ENCODE data around the gene ADGRF1.
"Not testable (repeated sequence)": the region's sequence is repeated elsewhere in the genome, so short reads cannot be mapped to it uniquely, and the experiment has no call there.

The ADGRF1 gene

GRCh38 chr6:46990818-46991510 lies 51.2 kb downstream of the ADGRF1 start:
- H3K36me3 ChIP-seq (ENCODE audit: control insufficient read depth, insufficient read depth, low read length); H3K9me3 ChIP-seq (ENCODE audit: control insufficient read depth, low read length); H3K4me3 ChIP-seq (ENCODE audit: insufficient read depth, low read depth, low read length, poor library complexity, severe bottlenecking); H3K27me3 ChIP-seq (replicated peaks; ENCODE audit: control insufficient read depth, insufficient read depth, low read length, poor library complexity, severe bottlenecking); DNase-seq; H3K4me1 ChIP-seq (ENCODE audit: control insufficient read depth, insufficient read depth, low read length, poor library complexity, severe bottlenecking); H3K27ac ChIP-seq (ENCODE audit: insufficient read depth, low read length, poor library complexity, severe bottlenecking): not testable (repeated sequence)

GRCh38 chr6:46990031-46990644 lies 52.0 kb downstream of the ADGRF1 start:
- Histone ChIP-seq H3K9me3 (ENCODE audit: control insufficient read depth, low read length) (no peaks in the 10 kb centered on the region), H3K27me3 (replicated peaks; ENCODE audit: control insufficient read depth, insufficient read depth, low read length, poor library complexity, severe bottlenecking) (no peaks in the 10 kb centered on the region), H3K4me3 (ENCODE audit: insufficient read depth, low read depth, low read length, poor library complexity, severe bottlenecking) (no peak overlapping the region), H3K4me1 (ENCODE audit: control insufficient read depth, insufficient read depth, low read length, poor library complexity, severe bottlenecking) (no peaks in the 10 kb centered on the region), H3K27ac (ENCODE audit: insufficient read depth, low read length, poor library complexity, severe bottlenecking) (no peak overlapping the region), H3K36me3 (ENCODE audit: control insufficient read depth, insufficient read depth, low read length) (no peaks in the 10 kb centered on the region)
- no peak for DNase-seq

GRCh38 chr6:46989398-46989797 lies 52.7 kb downstream of the ADGRF1 start:
- H3K4me1 ChIP-seq (ENCODE audit: control insufficient read depth, insufficient read depth, low read length, poor library complexity, severe bottlenecking): no peaks in the 10 kb centered on the region
- H3K36me3 ChIP-seq (ENCODE audit: control insufficient read depth, insufficient read depth, low read length): no peaks in the 10 kb centered on the region
- DNase-seq: no peak
- H3K4me3 ChIP-seq (ENCODE audit: insufficient read depth, low read depth, low read length, poor library complexity, severe bottlenecking): no peak overlapping the region
- H3K27me3 ChIP-seq (replicated peaks; ENCODE audit: control insufficient read depth, insufficient read depth, low read length, poor library complexity, severe bottlenecking): no peaks in the 10 kb centered on the region
- no peaks in the 10 kb centered on the region for H3K9me3 ChIP-seq (ENCODE audit: control insufficient read depth, low read length)
- H3K27ac ChIP-seq (ENCODE audit: insufficient read depth, low read length, poor library complexity, severe bottlenecking): no peak overlapping the region

- no peak overlapping the region for H3K4me3 ChIP-seq (ENCODE audit: insufficient read depth, low read depth, low read length, poor library complexity, severe bottlenecking)
- H3K9me3 ChIP-seq (ENCODE audit: control insufficient read depth, low read length): no peaks in the 10 kb centered on the region
- H3K27ac ChIP-seq (ENCODE audit: insufficient read depth, low read length, poor library complexity, severe bottlenecking): no peak overlapping the region
- H3K4me1 ChIP-seq (ENCODE audit: control insufficient read depth, insufficient read depth, low read length, poor library complexity, severe bottlenecking): no peaks in the 10 kb centered on the region
- no peak for DNase-seq
- no peaks in the 10 kb centered on the region for H3K27me3 ChIP-seq (replicated peaks; ENCODE audit: control insufficient read depth, insufficient read depth, low read length, poor library complexity, severe bottlenecking)
- H3K36me3 ChIP-seq (ENCODE audit: control insufficient read depth, insufficient read depth, low read length): no peaks in the 10 kb centered on the region
Measured at GRCh38 chr6:46985943-46986342, 56.2 kb downstream of the ADGRF1 start.

GRCh38 chr6:46983007-46983411 lies 59.1 kb downstream of the ADGRF1 start:
- DNase-seq: no peak
- Histone ChIP-seq H3K4me3 (ENCODE audit: insufficient read depth, low read depth, low read length, poor library complexity, severe bottlenecking) (no peak overlapping the region), H3K27ac (ENCODE audit: insufficient read depth, low read length, poor library complexity, severe bottlenecking) (no peak overlapping the region), H3K4me1 (ENCODE audit: control insufficient read depth, insufficient read depth, low read length, poor library complexity, severe bottlenecking) (no peaks in the 10 kb centered on the region), H3K36me3 (ENCODE audit: control insufficient read depth, insufficient read depth, low read length) (no peaks in the 10 kb centered on the region), H3K27me3 (replicated peaks; ENCODE audit: control insufficient read depth, insufficient read depth, low read length, poor library complexity, severe bottlenecking) (no peaks in the 10 kb centered on the region), H3K9me3 (ENCODE audit: control insufficient read depth, low read length) (no peaks in the 10 kb centered on the region)

GRCh38 chr6:46979206-46979605 lies 62.9 kb downstream of the ADGRF1 start:
- Histone ChIP-seq H3K4me1 (ENCODE audit: control insufficient read depth, insufficient read depth, low read length, poor library complexity, severe bottlenecking) (no peaks in the 10 kb centered on the region), H3K36me3 (ENCODE audit: control insufficient read depth, insufficient read depth, low read length) (no peaks in the 10 kb centered on the region), H3K27me3 (replicated peaks; ENCODE audit: control insufficient read depth, insufficient read depth, low read length, poor library complexity, severe bottlenecking) (no peaks in the 10 kb centered on the region), H3K27ac (ENCODE audit: insufficient read depth, low read length, poor library complexity, severe bottlenecking) (no peak overlapping the region), H3K4me3 (ENCODE audit: insufficient read depth, low read depth, low read length, poor library complexity, severe bottlenecking) (no peak overlapping the region), H3K9me3 (ENCODE audit: control insufficient read depth, low read length) (no peaks in the 10 kb centered on the region)
- no peak for DNase-seq

GRCh38 chr6:46974786-46975185 lies 67.3 kb downstream of the ADGRF1 start:
- no peak for DNase-seq
- Histone ChIP-seq H3K36me3 (ENCODE audit: control insufficient read depth, insufficient read depth, low read length) (no peaks in the 10 kb centered on the region), H3K4me3 (ENCODE audit: insufficient read depth, low read depth, low read length, poor library complexity, severe bottlenecking) (no peak overlapping the region), H3K27ac (ENCODE audit: insufficient read depth, low read length, poor library complexity, severe bottlenecking) (no peak overlapping the region), H3K27me3 (replicated peaks; ENCODE audit: control insufficient read depth, insufficient read depth, low read length, poor library complexity, severe bottlenecking) (no peaks in the 10 kb centered on the region), H3K4me1 (ENCODE audit: control insufficient read depth, insufficient read depth, low read length, poor library complexity, severe bottlenecking) (no peaks in the 10 kb centered on the region), H3K9me3 (ENCODE audit: control insufficient read depth, low read length) (no peaks in the 10 kb centered on the region)

GRCh38 chr6:46973029-46973428 lies 69.1 kb downstream of the ADGRF1 start:
- Histone ChIP-seq H3K4me3 (ENCODE audit: insufficient read depth, low read depth, low read length, poor library complexity, severe bottlenecking) (no peak overlapping the region), H3K36me3 (ENCODE audit: control insufficient read depth, insufficient read depth, low read length) (no peaks in the 10 kb centered on the region), H3K27ac (ENCODE audit: insufficient read depth, low read length, poor library complexity, severe bottlenecking) (no peak overlapping the region), H3K4me1 (ENCODE audit: control insufficient read depth, insufficient read depth, low read length, poor library complexity, severe bottlenecking) (no peaks in the 10 kb centered on the region), H3K27me3 (replicated peaks; ENCODE audit: control insufficient read depth, insufficient read depth, low read length, poor library complexity, severe bottlenecking) (no peaks in the 10 kb centered on the region), H3K9me3 (ENCODE audit: control insufficient read depth, low read length) (no peaks in the 10 kb centered on the region)
- DNase-seq: no peak

GRCh38 chr6:46972531-46972930 lies 69.6 kb downstream of the ADGRF1 start:
- H3K4me1 ChIP-seq (ENCODE audit: control insufficient read depth, insufficient read depth, low read length, poor library complexity, severe bottlenecking): no peaks in the 10 kb centered on the region
- no peaks in the 10 kb centered on the region for H3K9me3 ChIP-seq (ENCODE audit: control insufficient read depth, low read length)
- no peak for DNase-seq
- no peaks in the 10 kb centered on the region for H3K27me3 ChIP-seq (replicated peaks; ENCODE audit: control insufficient read depth, insufficient read depth, low read length, poor library complexity, severe bottlenecking)
- H3K27ac ChIP-seq (ENCODE audit: insufficient read depth, low read length, poor library complexity, severe bottlenecking): no peak overlapping the region
- H3K36me3 ChIP-seq (ENCODE audit: control insufficient read depth, insufficient read depth, low read length): no peaks in the 10 kb centered on the region
- H3K4me3 ChIP-seq (ENCODE audit: insufficient read depth, low read depth, low read length, poor library complexity, severe bottlenecking): no peak overlapping the region

GRCh38 chr6:46969206-46969605 lies 72.9 kb downstream of the ADGRF1 start:
- Histone ChIP-seq H3K27me3 (replicated peaks; ENCODE audit: control insufficient read depth, insufficient read depth, low read length, poor library complexity, severe bottlenecking) (no peaks in the 10 kb centered on the region), H3K4me3 (ENCODE audit: insufficient read depth, low read depth, low read length, poor library complexity, severe bottlenecking) (no peak overlapping the region), H3K27ac (ENCODE audit: insufficient read depth, low read length, poor library complexity, severe bottlenecking) (no peak overlapping the region), H3K36me3 (ENCODE audit: control insufficient read depth, insufficient read depth, low read length) (no peaks in the 10 kb centered on the region), H3K9me3 (ENCODE audit: control insufficient read depth, low read length) (no peaks in the 10 kb centered on the region), H3K4me1 (ENCODE audit: control insufficient read depth, insufficient read depth, low read length, poor library complexity, severe bottlenecking) (no peaks in the 10 kb centered on the region)
- DNase-seq: no peak
